Iris pigment epithelial cell (primary cell): ENCODE measurements around the gene IFI30.

Experiments used
- DNase-seq: peaks from one replicate; pipeline ENCODE4 v3.0.0-alpha.2; 2011; ENCODE audit warnings: low read depth

The IFI30 gene

GRCh38 chr19:18171605-18172327, 1.8 kb upstream of the IFI30 start:
- DNase-seq: no peak

- no peak for DNase-seq
Observed at GRCh38 chr19:18172331-18173053, 1.1 kb upstream of the IFI30 start.

DNA sequence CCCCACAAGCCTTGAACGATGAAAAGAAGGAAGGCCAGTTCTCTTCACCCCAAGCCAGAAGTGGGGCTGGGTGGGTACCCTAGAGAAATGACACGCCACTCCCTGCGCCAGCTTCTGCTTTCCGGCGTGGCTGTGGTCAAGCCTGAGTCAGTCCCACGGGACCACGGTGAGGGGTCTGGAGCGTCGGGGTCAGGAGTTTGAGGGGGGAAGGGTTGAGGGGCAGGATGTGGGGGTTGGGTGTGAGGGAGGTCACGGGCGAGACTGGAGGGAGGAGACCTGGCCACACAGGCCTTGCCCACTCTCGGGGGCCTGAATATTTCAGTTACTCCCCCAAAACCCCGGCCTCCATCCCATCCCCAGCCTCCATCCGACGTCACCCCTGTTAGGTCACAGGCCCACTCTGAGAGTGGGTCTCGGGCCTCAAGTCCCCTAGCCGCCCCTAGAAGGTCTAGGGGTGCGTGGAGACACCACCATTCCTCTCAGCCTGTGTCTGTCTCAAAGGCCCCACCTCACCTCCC, 500 bp upstream of the IFI30 start:
- no peak for DNase-seq

- no peak for DNase-seq
Observed at GRCh38 chr19:18174983-18175382, 1.4 kb downstream of the IFI30 start.

DNA sequence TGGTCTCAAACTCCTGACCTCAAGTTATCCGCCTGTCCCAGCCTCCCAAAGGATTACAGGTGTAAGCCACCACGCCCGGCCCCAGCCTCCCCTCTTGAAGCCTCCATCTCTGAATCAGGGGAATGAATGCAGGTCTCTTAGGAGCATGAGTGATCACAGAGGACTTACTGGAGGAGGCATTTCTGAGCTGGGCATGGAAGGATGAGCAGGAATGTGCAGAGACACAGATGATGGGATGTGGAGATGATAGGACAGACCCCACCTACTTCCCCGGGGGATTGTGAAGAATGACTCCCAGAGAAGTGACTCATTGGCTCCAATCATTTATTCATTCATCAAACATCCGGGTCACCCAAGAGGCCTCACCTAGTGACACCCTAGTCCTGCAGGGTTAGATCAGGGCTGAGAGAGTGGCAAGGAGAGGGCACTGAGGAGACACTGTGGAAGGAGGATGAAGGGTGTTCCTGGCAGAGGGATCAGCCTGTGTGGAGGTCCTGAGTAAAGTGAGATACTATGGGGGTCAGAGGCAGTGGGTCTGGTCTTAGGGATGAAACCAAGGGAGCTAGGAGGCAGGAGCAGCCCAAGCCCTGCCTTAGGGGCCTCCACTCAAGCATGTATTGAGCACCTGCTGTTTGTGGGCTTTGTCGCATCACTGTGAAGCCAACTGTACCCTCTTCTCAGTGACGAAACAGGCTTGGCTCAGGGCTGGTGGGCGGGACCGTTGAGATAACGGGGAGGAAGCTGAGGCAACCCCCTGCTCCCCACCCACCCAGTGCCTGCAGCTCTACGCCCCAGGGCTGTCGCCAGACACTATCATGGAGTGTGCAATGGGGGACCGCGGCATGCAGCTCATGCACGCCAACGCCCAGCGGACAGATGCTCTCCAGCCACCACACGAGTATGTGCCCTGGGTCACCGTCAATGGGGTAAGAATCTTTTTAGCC, 3.0 kb downstream of the IFI30 start:
- DNase-seq: no peak

GRCh38 chr19:18179957-18180356, 6.3 kb downstream of the IFI30 start:
- DNase-seq: no peak

DNA sequence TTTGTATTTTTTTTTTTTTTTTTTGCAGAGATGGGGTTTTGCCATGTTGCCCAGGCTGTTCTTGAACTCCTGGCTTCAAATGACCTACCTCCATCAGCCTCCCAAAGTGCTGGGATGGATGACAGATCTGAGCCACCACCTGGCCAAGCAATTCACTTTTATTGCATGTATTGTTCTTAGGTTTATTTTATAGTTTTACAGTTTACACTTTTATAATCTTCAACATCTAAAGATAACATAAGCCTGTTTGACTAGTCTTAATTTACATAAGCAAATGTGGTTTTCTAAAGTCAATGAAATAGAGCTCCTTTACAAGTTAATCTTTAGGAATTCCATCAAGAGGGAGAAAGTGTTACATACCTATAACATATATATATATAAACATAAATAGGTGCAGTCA, 9.9 kb downstream of the IFI30 start:
- DNase-seq: no peak

- no peak for DNase-seq
Observed at GRCh38 chr19:18185538-18185937, 11.9 kb downstream of the IFI30 start.

DNA sequence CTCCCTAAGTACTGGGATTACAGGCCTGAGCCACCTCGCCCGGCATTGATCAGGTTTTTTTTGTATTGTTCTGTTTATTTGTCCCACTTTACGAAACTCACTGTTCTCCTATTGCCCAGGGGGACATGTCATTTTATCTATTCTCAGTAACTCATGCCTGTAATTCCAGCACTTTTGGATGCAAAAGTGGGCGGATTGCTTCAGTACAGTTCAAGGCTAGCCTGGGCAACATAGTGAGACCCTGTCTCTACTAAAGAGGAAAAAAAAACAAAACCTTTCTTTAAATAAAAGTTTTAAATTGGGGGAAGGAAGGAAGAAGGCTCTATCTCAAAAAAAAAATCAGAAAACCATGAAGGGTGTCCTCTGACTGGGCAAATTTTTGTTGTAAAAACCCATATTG, 16.7 kb downstream of the IFI30 start:
- DNase-seq: no peak

DNA sequence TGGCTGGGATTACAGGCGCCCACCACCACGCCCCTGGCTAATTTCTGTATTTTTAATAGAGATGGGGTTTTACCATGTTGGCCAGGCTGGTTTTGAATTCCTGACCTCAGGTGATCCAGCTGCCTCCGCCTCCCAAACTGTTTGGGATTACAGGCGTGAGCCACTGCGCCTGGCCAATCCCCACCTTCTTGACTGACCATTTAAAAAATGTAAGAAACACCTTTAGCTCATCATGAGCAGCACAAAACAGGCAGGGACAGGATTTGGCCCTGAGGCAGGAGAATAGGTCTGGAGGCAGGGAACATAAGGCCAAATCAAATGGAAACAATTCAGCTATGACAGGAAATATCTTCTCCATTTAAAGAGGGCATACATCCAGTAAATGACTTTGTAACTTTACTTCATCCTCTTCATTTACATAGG, 18.0 kb downstream of the IFI30 start:
- DNase-seq: no peak

DNA sequence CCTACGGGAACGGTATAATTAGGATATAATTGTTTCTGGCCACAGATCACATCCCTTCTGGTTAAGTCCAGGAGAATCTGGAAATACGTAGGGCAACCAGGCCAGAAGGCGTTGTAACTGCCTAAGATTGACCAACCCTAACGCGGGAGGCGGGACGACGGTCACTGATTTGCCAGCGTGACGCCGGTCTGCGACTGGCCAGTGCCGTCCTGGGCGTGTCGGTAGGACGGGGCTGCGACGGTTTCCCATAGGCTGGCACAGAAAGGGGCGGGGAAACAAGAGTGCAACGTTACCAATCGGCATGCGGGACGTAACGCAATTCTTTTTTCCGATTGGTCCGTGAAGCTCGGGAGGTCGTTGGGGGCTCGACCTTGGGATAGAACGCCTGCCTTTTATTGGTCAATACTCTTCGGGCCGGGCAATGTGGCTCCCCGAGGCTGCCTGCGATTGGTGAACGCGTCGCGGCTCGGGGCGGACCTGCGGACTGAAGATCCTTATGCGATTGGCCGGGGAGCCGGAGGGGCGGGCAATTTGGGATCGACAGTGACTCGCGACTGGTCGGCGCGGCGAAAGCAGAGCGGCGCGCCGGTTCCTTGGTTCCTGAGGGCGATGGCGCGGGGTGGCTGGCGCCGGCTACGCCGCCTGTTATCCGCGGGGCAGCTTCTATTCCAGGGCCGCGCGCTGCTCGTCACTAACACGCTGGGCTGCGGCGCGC, 19.2 kb downstream of the IFI30 start, which contains the start of gene MPV17L2:
TSS of gene MPV17L2 (plus strand) at position 546 of the 715 bp plus-strand sequence. CDS start at position 610, 64 bp downstream.
- peak; percentile 100 for DNase-seq

- no peak for DNase-seq
Observed at GRCh38 chr19:18193388-18194180, 20.0 kb downstream of the IFI30 start.

GRCh38 chr19:18194181-18194530, 20.5 kb downstream of the IFI30 start:
- DNase-seq: no peak

DNA sequence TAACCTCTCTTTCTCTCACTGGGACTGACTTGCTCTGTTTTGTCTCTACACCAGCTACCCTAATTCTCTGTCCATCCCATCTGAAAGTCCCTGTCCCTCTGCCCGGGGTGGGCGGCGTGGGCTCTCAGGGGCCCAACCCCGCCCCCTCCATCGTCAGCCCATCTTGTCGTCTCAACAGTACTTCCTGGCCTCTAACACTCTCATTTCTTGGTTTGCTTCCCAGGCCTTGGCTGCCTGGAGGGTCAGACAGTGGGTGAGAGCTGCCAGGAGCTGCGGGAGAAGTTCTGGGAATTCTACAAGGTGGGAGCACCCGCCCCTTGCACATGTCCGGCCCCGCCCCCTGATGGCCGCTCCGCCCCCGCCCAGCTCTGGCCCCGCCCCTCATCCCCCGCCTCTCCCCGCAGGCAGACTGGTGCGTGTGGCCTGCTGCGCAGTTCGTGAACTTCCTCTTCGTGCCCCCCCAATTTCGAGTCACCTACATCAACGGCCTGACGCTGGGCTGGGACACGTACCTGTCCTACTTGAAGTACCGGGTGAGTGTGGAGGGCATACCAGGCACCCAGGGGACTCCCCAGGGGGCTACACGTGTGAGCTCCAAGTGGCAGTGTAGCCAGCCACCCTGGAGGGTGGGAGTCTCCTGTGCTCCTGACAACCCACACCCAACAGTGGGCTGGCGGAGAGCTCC, 21.1 kb downstream of the IFI30 start:
- DNase-seq: no peak

DNA sequence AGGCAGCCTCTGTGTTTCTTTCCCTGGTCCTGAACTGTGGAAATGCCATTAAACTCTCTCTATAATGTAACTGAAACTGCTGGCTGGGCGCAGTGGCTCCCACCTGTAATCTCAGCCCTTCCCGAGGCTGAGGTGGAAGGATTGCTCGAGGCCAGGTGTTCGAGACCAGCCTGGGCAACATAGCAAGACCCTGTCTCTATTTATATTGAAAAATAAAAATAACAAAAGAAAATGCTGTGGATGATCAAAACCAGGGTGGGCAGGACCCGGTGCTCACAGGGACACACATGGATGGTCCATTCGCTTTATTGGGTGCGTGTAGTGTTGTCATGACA, 22.9 kb downstream of the IFI30 start:
- no peak for DNase-seq

DNA sequence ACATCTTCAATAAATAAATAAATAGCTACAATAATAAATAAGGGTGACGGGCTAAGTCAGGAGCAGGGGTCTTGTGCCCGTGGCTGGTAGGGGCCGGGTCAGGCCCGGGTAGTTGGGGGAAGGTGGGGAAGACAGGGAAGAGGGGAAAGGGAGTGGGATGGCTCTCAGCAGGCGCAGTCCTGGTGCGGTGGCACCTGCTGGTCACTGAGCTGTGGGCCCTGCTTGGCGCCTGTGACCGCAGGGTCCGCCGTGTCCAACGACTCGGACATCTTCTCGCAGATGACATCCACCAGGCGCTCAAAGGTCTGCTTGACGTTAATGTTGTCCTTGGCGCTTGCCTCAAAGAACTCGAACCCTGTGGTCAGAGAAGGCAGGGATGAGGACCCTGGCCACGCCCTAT, 23.7 kb downstream of the IFI30 start:
- DNase-seq: no peak

- no peak for DNase-seq
Observed at GRCh38 chr19:18197941-18198340, 24.3 kb downstream of the IFI30 start.

DNA sequence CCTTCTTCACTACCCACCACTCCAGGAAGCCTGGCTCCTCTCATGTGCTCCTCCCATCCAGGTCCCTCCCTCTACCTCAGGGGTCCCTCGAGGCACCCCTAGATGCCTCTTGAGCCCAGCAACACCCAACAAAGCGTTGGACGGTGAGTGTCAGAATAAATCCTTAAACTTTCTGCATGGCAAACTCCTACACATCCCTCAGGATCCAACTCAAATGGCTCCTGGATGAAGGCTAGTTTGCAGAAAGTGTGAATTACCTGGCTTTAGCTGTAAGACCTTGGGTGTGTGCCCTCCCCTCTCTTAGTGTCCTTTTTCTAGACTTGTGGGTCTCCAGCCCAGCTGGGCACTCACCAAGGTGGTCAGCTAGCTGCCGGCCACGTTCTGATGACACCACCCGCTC, 24.8 kb downstream of the IFI30 start:
- no peak for DNase-seq

DNA sequence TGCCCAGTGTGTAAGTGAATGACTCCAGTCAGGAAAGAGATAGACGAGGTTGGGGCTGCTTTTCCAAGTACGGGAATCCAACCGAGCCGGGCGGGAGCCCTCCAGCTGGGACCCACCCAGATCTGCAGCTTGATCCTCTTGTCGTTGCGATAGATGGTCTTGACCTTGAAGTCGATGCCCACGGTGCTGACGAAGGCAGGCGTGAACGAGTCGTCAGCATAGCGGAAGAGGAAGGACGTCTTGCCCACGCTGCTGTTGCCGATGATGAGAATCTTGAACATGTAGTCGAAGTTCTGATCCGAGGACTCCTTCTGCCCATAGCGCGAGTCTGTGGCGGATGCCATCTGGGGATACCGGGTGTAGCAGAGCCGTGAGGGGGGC, 28.8 kb downstream of the IFI30 start:
- no peak for DNase-seq

DNA sequence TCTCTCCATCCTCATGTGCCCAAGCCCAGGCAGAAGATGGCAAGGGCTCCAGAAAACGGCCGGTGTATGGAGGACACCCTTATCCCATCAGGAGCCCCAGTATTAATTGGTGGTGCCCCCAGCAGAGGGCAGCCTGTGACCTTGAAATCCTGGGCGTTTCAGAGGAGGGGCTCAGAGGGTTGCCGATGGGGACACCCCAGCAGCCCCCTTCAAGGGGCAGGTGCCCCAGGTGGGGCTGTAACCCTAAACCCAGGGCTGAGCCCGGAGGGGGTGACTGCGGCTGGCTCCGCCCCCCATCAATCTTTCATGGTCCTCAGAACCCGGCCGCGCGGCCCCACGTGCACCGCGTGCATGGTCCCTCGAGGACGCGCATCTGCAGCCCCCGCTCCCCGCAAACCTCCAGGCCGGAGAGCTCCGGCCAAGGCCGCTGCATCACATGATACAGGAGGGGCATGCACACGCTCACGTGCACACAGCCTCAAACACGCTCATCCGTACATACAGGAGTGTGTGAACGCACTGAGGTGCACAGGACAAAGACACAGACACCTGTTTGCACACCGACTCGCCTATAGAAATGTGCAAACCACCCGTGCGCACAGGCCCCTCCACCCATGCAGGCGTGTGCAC, 29.3 kb downstream of the IFI30 start:
- DNase-seq: peak; percentile 11
